Left forelimb (tissue), 1 donor: ENCODE data around the gene EIF2AK3.
"Not testable (repeated sequence)": the region's sequence is repeated elsewhere in the genome, so short reads cannot be mapped to it uniquely, and the experiment has no call there.

ENCODE experiments used
- DNase-seq: peaks from one replicate; pipeline ENCODE4 v3.0.0-alpha.2; 2018; ENCODE audit warnings: low spot score

The EIF2AK3 gene

DNA sequence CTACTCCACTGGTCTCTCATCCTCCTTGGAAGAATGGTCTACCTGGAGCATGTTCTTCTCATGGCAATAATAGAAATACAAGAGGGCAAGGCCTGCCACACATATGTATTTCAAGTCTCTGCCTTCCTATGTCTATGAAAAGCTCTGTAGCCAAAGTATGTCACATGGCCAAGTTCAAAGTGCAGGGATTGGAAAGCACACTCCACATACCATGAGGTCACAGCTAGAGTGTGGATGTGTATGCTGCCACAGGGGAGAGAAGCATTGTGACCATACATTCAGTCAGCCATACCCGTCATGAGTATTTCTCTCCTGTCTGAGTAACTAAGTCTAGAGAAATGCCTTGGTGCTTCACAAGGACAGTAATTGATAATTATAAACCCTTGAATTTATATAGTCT lies 8.8 kb upstream of the EIF2AK3 start:
- DNase-seq = no peak

- DNase-seq = no peak
Measured at GRCh38 chr2:88632569-88632968, 5.3 kb upstream of the EIF2AK3 start.

DNA sequence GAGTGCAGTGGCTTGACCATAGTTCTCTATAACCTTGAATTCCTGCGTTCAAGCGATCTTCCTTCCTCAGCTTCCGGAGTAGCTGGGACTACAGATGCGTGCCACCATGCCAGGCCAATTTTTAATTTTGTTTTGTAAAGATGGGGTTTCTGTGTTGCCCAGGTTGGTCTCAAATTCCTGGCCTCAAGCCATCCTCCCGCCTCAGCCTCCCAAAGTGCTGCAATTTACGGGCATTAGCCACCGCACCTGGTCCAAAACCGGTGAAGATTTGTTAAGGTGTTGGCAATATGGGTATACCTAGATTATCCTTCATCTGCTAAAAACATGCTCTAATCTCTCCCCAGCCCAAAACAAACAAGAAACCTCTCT lies 1.3 kb upstream of the EIF2AK3 start:
- no peak for DNase-seq

DNA sequence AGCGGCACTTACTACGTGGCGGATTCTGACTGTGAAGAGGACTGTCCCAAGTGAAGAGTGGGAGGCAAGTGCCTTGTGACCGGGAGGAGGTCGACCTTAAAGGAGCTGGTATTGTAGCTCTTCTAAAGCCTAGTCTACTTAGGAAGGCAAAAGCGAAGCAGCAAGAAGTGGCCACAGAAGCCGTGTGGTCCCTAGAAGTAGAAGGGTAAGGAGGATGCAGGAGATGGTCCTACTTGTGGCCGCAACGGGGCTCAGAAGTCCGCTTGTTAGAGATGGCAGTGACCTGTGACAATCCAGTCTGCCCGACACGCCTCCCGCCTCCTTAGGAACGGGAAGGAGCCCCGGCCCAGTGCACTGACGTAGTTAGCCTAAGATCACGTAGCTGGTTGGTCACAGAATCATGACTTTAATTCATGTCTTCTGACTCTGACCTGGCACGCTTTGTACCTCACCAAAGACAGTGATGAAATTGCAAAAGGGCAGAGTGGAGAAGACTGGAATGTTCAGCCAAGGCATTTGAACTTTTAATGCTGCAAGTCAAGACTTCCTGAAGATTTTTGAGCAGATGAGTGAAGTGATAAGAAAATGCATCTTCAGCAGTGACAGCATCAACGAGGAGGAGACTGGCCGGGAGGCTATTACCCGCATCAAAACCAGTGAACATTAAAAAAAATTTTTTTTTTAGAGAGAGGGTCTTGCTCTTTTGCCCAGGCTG lies 749 bp upstream of the EIF2AK3 start:
- DNase-seq = no peak

DNA sequence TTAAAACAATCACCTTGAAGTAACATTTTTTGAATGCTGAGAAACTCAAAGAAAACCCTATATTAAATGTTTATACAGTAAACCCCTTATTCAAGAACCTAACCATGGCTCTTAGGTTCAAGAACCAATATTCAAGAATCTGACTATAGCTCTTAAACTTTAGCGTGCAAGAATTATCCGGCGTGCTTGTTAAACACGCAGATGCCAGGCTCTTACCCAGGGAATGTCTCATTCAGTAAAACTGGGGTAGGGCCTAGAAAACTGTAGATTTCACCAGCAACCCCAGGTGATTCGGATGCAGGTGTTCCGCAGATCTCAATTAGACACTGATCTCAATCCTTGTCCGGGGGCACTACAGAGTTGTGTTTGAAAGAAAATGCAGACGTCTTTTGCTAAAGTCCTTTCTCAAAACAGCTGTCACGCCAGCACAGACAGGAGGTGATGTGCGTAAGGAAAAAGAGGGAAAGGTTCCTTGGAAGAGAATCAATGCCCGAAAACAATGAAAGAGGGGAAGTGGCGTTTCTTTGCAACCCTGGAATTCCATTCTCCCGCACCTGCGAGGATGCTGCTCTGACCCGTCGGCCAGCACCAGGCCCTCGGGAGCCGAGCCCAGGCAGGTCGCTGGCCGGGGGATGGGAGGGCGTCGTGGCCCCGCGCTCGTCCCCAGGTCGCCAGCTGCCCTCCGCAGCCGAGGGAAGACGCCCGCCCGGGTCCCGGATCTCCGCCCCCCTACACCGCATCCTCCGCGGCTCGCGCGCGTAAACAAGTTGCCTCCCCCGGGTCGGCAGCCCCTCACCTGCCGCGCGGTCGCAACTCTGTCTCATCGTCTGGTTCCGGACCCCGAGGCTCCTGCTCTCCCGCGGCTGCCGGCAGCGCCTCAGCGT lies 851 bp downstream of the EIF2AK3 start:
- peak; percentile 72 for DNase-seq

DNA sequence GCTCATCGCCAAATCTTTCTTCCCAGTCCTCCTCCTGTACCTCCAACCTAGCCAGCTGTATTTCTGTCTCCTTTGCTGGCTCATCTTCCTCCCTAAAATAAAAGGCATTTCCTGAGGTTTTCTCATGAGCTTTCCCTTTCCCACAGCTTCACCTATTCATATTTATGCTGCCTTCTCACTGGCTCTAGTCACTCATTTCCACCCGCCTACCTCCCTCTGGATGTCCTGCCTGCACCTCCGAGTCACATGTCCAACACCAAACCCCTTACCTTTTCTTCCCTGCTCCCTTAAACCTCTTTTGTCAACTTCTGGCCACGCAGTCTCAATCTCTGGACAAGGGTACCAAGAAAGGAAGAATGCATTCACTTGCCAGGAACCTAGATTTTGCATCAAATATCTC lies 2.8 kb downstream of the EIF2AK3 start:
- no peak for DNase-seq

- not testable (repeated sequence) for DNase-seq
Measured at GRCh38 chr2:88623831-88624465, 3.3 kb downstream of the EIF2AK3 start.

DNA sequence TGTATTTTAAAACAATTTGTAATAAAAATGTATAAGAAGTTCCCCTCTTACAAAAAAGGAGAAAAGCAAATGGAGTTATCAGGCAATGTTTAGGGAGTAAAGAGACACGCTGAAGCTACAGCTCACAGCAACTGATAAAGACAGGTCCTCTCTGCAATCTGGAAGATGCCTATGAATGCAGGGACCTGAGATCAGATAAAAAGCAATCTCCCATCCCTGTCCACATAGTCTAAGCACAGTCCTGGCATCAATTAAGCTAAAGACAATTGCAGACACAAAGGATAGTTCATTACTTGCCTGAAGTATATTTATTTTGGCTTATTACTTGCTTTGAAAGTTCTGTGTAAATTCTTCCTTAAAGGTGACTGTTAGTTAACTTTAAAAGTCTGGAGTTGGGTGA lies 5.0 kb downstream of the EIF2AK3 start:
- DNase-seq = no peak

- no peak for DNase-seq
Measured at GRCh38 chr2:88621432-88621831, 5.8 kb downstream of the EIF2AK3 start.

GRCh38 chr2:88620015-88620414 lies 7.2 kb downstream of the EIF2AK3 start:
- no peak for DNase-seq

DNA sequence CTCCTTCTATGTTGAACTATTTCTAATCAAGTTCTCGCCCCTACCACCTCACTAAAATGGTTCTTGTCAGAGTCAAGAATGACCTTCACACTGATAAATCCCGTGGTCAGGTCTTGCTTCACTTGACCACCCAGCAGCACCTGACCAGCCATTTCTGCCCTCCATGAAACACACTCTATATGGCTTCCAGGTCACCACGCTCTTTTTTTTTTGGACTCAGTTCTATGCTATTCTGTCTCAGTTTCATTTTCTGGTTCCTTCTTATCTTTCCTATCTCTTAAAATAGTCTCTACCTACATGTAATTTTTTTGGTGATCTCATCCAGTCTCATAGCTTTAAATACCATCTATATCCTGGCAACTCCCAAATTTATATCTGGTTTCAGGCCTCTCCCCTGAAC lies 11.4 kb downstream of the EIF2AK3 start:
- no peak for DNase-seq

DNA sequence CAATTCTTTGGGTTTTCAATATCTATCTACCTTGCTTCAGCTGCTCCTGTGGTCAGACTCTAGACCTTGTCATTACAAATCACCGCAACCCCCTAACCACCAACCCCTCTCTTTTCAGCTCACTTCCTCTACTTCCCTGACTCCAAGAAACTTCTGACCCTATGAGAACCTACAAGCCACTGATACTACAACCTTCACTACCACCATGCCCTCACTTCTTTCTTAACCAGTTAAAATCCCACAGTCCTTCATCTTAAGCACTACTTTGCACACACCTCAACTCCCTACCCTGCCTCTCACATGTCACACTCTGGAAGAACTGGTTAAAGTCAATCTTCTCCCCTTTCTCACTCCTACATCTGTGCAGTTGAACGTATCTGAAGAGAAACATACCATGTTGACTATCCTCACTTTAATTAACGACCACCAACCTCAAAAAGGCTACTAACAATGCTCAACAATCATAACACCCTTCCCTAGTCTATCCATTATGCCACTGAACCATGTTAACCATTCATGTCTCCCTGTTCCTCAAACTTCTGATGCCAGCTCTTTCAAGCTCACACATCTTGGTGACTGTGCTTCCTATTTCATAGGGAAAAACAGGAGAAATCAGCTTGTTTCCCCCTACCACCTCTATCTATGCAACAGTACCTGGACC lies 12.6 kb downstream of the EIF2AK3 start:
- DNase-seq = no peak

DNA sequence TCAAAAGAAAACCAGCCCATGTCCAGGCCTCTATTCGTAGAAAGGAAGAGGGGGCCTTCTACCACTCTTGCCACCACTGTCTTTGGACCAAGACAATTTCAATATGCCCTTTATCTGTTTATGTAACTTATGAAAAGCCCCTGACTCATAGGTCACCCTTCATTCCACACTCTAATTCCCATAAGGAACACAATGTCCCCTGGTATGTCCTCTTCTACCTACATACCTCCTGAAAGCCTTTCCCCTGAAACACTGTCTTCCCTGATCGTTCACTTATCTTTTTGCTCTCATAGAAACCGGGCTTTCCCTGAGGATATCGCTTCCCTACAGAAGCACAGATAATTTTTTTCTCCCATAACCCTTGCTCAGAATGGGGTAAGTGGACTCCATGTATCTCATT lies 13.3 kb downstream of the EIF2AK3 start:
- DNase-seq = no peak

DNA sequence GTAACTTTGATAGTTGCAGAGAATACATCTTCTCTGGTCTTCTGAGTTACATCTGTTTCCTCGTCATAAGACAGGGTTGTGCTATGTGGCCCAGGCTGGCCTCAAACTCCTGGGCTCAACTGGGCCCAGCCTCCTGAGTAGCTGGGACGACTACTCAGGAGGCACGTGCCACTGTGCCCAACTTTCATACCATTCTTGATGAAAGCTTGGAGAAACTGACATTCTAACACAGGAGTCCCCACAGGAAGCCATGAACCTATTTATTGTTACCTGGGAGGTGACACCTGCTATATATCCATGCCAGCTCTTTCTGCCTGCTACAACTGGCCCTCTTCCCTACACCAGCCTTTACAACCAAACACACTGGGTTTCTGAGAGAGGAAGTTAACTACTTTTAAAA lies 19.1 kb downstream of the EIF2AK3 start:
- DNase-seq = no peak

DNA sequence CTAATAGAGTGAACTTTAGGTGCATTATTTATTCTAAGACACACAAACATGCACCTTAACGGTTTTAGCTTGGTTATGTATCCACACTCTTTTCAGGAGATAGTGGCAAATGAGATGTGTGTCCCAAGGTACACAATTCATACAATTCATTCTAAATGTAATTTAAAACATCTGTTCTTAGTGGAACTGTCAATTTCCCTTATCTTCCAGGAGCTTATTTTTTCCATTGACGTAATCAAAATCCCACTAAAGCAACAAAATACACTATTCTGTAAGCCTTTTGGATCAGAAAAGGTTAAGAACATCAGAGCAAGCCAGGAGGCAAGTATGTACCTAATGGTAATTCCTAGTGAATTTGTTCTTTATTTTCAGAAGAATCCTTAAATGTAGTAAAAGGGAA lies 19.8 kb downstream of the EIF2AK3 start:
- no peak for DNase-seq

DNA sequence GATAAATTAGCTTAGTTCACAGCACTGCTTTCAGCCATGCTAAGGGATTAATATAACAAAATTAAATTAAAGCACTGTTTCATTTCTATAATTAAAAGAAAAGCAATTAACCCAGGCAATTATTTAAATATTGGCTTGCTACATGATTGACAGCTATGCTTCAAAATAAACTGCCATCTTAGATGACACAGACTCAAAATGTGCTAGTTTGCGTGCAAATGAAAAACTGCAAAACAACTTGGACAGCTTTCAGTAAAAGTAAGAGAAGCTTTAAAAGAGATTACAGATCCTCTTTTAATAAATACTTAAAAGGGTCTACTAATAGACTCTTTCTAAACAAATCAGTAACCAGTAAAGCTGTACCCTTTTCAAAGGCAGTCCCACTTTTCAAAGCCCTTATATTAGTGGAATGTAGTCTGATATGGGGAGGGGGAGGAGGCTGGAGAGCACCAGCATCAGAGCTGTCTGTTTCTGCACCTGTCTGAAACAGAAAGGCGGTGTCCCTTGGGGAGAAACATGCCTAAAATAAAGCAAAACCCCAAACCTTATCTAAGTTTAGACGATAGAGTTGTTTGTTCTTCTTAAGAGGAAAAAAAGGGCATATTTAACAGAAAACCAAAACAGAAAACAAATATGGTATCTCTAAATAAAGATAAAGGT lies 20.8 kb downstream of the EIF2AK3 start:
- no peak for DNase-seq

GRCh38 chr2:88603146-88603545 lies 24.1 kb downstream of the EIF2AK3 start:
- no peak for DNase-seq

GRCh38 chr2:88602022-88602421 lies 25.2 kb downstream of the EIF2AK3 start:
- DNase-seq = no peak

- no peak for DNase-seq
Measured at GRCh38 chr2:88601286-88601685, 26.0 kb downstream of the EIF2AK3 start.

DNA sequence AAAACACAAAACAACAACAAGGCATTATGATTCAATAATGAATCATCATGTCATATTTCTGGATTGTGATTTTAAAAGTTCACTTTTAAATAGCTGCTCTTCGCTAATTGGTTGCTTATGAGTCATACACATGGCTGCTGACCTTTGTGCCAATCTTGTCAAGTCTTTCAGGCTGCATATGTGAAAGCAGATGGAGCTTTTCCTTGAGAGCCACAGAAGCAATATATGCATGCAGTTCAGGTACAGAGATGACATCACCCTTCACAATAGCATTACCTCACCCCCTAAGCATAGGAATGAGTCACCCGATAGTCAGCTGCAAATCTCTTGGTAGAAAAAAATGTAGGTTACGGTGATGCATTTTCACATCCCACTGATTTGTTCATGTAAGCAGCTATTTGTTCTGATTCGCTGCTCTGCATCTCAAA lies 27.2 kb downstream of the EIF2AK3 start:
- no peak for DNase-seq

DNA sequence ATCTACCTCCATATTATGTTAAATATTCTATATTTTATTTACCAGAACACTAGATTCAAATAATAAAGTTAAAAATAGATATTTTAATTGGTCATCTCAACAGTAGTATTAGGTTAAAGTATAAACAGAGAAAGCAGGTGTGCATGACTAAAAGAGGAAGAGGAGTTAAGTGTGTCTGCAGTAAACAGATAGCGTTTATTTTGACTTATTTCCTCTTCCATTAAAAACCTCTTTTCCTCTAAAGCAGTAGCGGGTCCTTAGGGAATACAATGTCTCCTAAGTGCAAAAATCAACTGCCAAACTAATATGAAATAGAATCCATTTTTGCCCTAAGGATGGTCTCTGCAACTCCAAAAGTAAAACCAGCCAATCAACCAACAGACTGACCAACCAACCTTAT lies 27.7 kb downstream of the EIF2AK3 start:
- DNase-seq = no peak

- DNase-seq = no peak
Measured at GRCh38 chr2:88597168-88597567, 30.1 kb downstream of the EIF2AK3 start.
